GM10847 (cell line): ENCODE data around the gene THYN1.
A peak's percentile ranks its signal among the peaks of the same experiment; 100 is the strongest.

Source experiments
- POLR2A ChIP-seq: IDR thresholded peaks from 2 replicates; pipeline ENCODE4 v1.6.1; 2011; ENCODE audit not compliant: insufficient read length; ENCODE audit errors: extremely low read depth

THYN1 gene

GRCh38 chr11:134253188-134253993, at the start of gene THYN1, which contains the start of gene ACAD8:
Gene THYN1, minus strand, starts transcription at chr11:134253352. Its CDS starts 470 bp downstream, at chr11:134252882.
Gene ACAD8, plus strand, starts transcription at chr11:134253568. Its CDS starts 33 bp downstream, at chr11:134253601.
- peak; percentile 79 for TF ChIP-seq POLR2A

- TF ChIP-seq POLR2A = no peak
Observed at GRCh38 chr11:134294664-134295063, 41.5 kb upstream of the THYN1 start.

- TF ChIP-seq POLR2A = no peak
Observed at GRCh38 chr11:134293119-134294113, 40.3 kb upstream of the THYN1 start.

GRCh38 chr11:134292661-134293060, 39.5 kb upstream of the THYN1 start:
- no peak for TF ChIP-seq POLR2A

- no peak for TF ChIP-seq POLR2A
Observed at GRCh38 chr11:134291196-134291595, 38.0 kb upstream of the THYN1 start.

GRCh38 chr11:134290646-134291045, 37.5 kb upstream of the THYN1 start:
- TF ChIP-seq POLR2A = no peak

- TF ChIP-seq POLR2A = no peak
Observed at GRCh38 chr11:134289789-134290188, 36.6 kb upstream of the THYN1 start.

GRCh38 chr11:134289167-134289566, 36.0 kb upstream of the THYN1 start:
- no peak for TF ChIP-seq POLR2A

- no peak for TF ChIP-seq POLR2A
Observed at GRCh38 chr11:134288486-134288885, 35.3 kb upstream of the THYN1 start.

GRCh38 chr11:134287561-134287960, 34.4 kb upstream of the THYN1 start:
- no peak for TF ChIP-seq POLR2A

GRCh38 chr11:134283461-134284230, 30.5 kb upstream of the THYN1 start:
- TF ChIP-seq POLR2A = no peak

GRCh38 chr11:134282121-134283045, 29.2 kb upstream of the THYN1 start:
- TF ChIP-seq POLR2A = no peak

- TF ChIP-seq POLR2A = no peak
Observed at GRCh38 chr11:134278356-134278755, 25.2 kb upstream of the THYN1 start.
